IPS-NIHi7 (cell line): ENCODE results near the gene TRIM22.
"Not testable (repeated sequence)": the region's sequence is repeated elsewhere in the genome, so short reads cannot be mapped to it uniquely, and the experiment has no call there.

Experiments
- DNase-seq: peaks from one replicate; pipeline ENCODE4 v3.0.0; 2012; ENCODE audit warnings: mixed read lengths; ENCODE audit errors: extremely low spot score

TRIM22 gene

GRCh38 chr11:5689551-5689983 lies at the start of gene TRIM22:
Gene TRIM22, plus strand, starts transcription at chr11:5689790. Its CDS starts 6,443 bp downstream, at chr11:5696233.
- DNase-seq: peak; percentile 35

GRCh38 chr11:5639953-5640352 lies 49.6 kb upstream of the TRIM22 start:
- no peak for DNase-seq

- DNase-seq: no peak
These were observed 46.0 kb upstream of the TRIM22 start for GRCh38 chr11:5643585-5643984.

GRCh38 chr11:5646139-5646538 lies 43.5 kb upstream of the TRIM22 start:
- DNase-seq: no peak

GRCh38 chr11:5655474-5655873 lies 34.1 kb upstream of the TRIM22 start:
- no peak for DNase-seq

- DNase-seq: not testable (repeated sequence)
These were observed 32.6 kb upstream of the TRIM22 start for GRCh38 chr11:5656956-5657355.

GRCh38 chr11:5658318-5658717 lies 31.3 kb upstream of the TRIM22 start:
- DNase-seq: no peak

GRCh38 chr11:5663511-5663910 lies 26.1 kb upstream of the TRIM22 start:
- DNase-seq: no peak

- no peak for DNase-seq
These were observed 24.5 kb upstream of the TRIM22 start for GRCh38 chr11:5665051-5665570.

GRCh38 chr11:5665746-5666401 lies 23.7 kb upstream of the TRIM22 start:
- DNase-seq: no peak

- DNase-seq: no peak
These were observed 23.2 kb upstream of the TRIM22 start for GRCh38 chr11:5666402-5666793.

GRCh38 chr11:5671831-5672230 lies 17.8 kb upstream of the TRIM22 start:
- DNase-seq: no peak

- DNase-seq: no peak
These were observed 15.2 kb upstream of the TRIM22 start for GRCh38 chr11:5674391-5674790.

- no peak for DNase-seq
These were observed 9.8 kb upstream of the TRIM22 start for GRCh38 chr11:5679811-5680210.

GRCh38 chr11:5682890-5683441 lies 6.6 kb upstream of the TRIM22 start:
- DNase-seq: not testable (repeated sequence)

GRCh38 chr11:5683620-5684019 lies 6.0 kb upstream of the TRIM22 start:
- not testable (repeated sequence) for DNase-seq

GRCh38 chr11:5684036-5684645 lies 5.4 kb upstream of the TRIM22 start:
- DNase-seq: no peak

GRCh38 chr11:5684646-5685362 lies 4.8 kb upstream of the TRIM22 start, which contains the start of gene TRIM5:
Gene TRIM5, minus strand, starts transcription at chr11:5685074. Its CDS starts 4,897 bp downstream, at chr11:5680177.
- peak; percentile 92 for DNase-seq

- no peak for DNase-seq
These were observed 3.2 kb upstream of the TRIM22 start for GRCh38 chr11:5686426-5686825.

GRCh38 chr11:5688482-5688881 lies 1.1 kb upstream of the TRIM22 start:
- DNase-seq: no peak

GRCh38 chr11:5690216-5690615 lies 626 bp downstream of the TRIM22 start:
- DNase-seq: no peak

- no peak for DNase-seq
These were observed 1.1 kb downstream of the TRIM22 start for GRCh38 chr11:5690736-5691135.
